HepG2 (cell line): ENCODE data around the gene TPH1. TPM values are rescaled to one million over a fixed set of nuclear protein-coding genes. Genes with fewer than 3 reads are reported as not detected.

ENCODE experiments used
- NFRKB ChIP-seq: fragments of 450-650 bp; IDR thresholded peaks from 2 replicates; pipeline ENCODE4 v1.6.1; 2017
- ZNF329 ChIP-seq: sonication (generic); formaldehyde crosslinking; IDR thresholded peaks from 2 replicates; pipeline ENCODE4 v1.9.0; 2021; ENCODE audit warnings: low read depth, mild to moderate bottlenecking, missing genetic modification reagents
- ZNF776 ChIP-seq: sonication (generic); formaldehyde crosslinking; IDR thresholded peaks from 2 replicates; pipeline ENCODE4 v1.4.0; 2020; ENCODE audit warnings: mild to moderate bottlenecking, missing genetic modification reagents
- polyA plus RNA-seq, 8 experiments: library from polyadenylated mRNA; depleted of rRNA in 3 of 8; stranded (reverse) in 7 of 8; unstranded in 1 of 8; fragments of >200 nt; fragmentation: Illumina TruSeq in 4 of 8; extraction: Trizol in 4 of 8; gene quantifications; 2 replicates each; pipeline versions ENCODE4 v1.2.1 to v1.2.3, GENCODE V29; 2011 to 2016; ENCODE audit warnings: low read depth in 4 of 8, missing spikeins in 1 of 8, mixed read lengths in 1 of 8; ENCODE audit not compliant: insufficient read depth in 1 of 8
- total RNA-seq, 5 experiments: library from RNA; depleted of rRNA; stranded (reverse); fragments of >200 nt; fragmentation: Illumina TruSeq; extraction: Trizol; gene quantifications; 2 replicates each; pipeline ENCODE4 v1.2.3, GENCODE V29; 2016; ENCODE audit warnings: low read depth in 1 of 5
- TF ChIP-seq, protein P1 (sequence below), 2 experiments: fragments of 450-650 bp in 1 of 2; sonication (generic) in 1 of 2; formaldehyde crosslinking in 1 of 2; IDR thresholded peaks; 2 replicates each; pipeline versions ENCODE4 v1.6.1 to v1.8.0; 2016 to 2022; ENCODE audit warnings: antibody characterized with exemption in 1 of 2, mild to moderate bottlenecking in 1 of 2, missing genetic modification reagents in 1 of 2
- TF ChIP-seq, protein P2 (sequence below): sonication (generic); formaldehyde crosslinking; IDR thresholded peaks from 2 replicates; pipeline ENCODE4 v1.4.0; 2020; ENCODE audit warnings: missing genetic modification reagents

TPH1 gene
- total and polyA plus RNA-seq, 2 of the 13 experiments (the other 11 are each of a cell fraction or from before 2014, with no cell fraction given): 0.26 to 0.53 TPM

DNA sequence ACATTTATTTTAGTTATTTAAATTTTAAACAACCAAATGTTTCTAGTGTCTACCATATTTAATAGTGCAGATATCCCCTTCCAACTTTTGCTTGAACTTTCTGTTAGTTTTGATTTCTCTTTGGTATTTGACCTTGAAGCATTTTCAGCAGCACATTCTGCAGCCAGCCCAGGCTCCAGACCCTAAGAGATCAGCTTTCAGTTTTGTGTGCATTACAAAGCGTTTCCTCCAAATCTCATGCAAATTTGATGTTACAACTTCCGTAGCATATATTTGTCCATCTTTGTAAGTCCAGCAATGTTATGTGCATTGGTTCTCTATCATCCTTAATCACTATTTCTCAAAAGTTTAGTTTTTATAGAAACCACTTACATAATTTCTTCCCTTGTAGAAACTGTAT is 18.6 kb downstream of the TPH1 start (continued):
- TF ChIP-seq, protein P1, sequence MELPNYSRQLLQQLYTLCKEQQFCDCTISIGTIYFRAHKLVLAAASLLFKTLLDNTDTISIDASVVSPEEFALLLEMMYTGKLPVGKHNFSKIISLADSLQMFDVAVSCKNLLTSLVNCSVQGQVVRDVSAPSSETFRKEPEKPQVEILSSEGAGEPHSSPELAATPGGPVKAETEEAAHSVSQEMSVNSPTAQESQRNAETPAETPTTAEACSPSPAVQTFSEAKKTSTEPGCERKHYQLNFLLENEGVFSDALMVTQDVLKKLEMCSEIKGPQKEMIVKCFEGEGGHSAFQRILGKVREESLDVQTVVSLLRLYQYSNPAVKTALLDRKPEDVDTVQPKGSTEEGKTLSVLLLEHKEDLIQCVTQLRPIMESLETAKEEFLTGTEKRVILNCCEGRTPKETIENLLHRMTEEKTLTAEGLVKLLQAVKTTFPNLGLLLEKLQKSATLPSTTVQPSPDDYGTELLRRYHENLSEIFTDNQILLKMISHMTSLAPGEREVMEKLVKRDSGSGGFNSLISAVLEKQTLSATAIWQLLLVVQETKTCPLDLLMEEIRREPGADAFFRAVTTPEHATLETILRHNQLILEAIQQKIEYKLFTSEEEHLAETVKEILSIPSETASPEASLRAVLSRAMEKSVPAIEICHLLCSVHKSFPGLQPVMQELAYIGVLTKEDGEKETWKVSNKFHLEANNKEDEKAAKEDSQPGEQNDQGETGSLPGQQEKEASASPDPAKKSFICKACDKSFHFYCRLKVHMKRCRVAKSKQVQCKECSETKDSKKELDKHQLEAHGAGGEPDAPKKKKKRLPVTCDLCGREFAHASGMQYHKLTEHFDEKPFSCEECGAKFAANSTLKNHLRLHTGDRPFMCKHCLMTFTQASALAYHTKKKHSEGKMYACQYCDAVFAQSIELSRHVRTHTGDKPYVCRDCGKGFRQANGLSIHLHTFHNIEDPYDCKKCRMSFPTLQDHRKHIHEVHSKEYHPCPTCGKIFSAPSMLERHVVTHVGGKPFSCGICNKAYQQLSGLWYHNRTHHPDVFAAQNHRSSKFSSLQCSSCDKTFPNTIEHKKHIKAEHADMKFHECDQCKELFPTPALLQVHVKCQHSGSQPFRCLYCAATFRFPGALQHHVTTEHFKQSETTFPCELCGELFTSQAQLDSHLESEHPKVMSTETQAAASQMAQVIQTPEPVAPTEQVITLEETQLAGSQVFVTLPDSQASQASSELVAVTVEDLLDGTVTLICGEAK (IDR thresholded peaks at IDR 0.05): no peak
- TF ChIP-seq, protein P1 (CRISPR knock-in tag; IDR thresholded peaks at IDR 0.05): no peak
- no peak for TF ChIP-seq ZNF776 (CRISPR knock-in tag)
- TF ChIP-seq, protein P2, sequence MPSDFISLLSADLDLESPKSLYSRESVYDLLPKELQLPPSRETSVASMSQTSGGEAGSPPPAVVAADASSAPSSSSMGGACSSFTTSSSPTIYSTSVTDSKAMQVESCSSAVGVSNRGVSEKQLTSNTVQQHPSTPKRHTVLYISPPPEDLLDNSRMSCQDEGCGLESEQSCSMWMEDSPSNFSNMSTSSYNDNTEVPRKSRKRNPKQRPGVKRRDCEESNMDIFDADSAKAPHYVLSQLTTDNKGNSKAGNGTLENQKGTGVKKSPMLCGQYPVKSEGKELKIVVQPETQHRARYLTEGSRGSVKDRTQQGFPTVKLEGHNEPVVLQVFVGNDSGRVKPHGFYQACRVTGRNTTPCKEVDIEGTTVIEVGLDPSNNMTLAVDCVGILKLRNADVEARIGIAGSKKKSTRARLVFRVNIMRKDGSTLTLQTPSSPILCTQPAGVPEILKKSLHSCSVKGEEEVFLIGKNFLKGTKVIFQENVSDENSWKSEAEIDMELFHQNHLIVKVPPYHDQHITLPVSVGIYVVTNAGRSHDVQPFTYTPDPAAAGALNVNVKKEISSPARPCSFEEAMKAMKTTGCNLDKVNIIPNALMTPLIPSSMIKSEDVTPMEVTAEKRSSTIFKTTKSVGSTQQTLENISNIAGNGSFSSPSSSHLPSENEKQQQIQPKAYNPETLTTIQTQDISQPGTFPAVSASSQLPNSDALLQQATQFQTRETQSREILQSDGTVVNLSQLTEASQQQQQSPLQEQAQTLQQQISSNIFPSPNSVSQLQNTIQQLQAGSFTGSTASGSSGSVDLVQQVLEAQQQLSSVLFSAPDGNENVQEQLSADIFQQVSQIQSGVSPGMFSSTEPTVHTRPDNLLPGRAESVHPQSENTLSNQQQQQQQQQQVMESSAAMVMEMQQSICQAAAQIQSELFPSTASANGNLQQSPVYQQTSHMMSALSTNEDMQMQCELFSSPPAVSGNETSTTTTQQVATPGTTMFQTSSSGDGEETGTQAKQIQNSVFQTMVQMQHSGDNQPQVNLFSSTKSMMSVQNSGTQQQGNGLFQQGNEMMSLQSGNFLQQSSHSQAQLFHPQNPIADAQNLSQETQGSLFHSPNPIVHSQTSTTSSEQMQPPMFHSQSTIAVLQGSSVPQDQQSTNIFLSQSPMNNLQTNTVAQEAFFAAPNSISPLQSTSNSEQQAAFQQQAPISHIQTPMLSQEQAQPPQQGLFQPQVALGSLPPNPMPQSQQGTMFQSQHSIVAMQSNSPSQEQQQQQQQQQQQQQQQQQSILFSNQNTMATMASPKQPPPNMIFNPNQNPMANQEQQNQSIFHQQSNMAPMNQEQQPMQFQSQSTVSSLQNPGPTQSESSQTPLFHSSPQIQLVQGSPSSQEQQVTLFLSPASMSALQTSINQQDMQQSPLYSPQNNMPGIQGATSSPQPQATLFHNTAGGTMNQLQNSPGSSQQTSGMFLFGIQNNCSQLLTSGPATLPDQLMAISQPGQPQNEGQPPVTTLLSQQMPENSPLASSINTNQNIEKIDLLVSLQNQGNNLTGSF (CRISPR knock-in tag): no peak
- no peak for TF ChIP-seq ZNF329
- TF ChIP-seq NFRKB: no peak
